T-helper 2 cell treated with Interferon-gamma antibody and Interleukin-4, amounts not matched to agents 5 μg/mL and 100 μg/mL, for 36 hours (primary cell): ENCODE results near the gene KIF26A.
A peak's percentile ranks its signal among the peaks of the same experiment; 100 is the strongest.

Source experiments
- DNase-seq: peaks from one replicate; pipeline ENCODE4 v3.0.0; 2021; ENCODE audit warnings: low spot score
- H3K27ac Mint-ChIP-seq: one replicate; pipeline ENCODE4 v1.8.0; 2021; ENCODE audit warnings: mild to moderate bottlenecking, mixed read lengths
- H3K27me3 Mint-ChIP-seq: one replicate; pipeline ENCODE4 v1.8.0; 2021; ENCODE audit warnings: low read depth, mixed read lengths
- H3K36me3 Mint-ChIP-seq: one replicate; pipeline ENCODE4 v1.8.0; 2021; ENCODE audit warnings: low read depth, mixed read lengths
- H3K4me1 Mint-ChIP-seq: one replicate; pipeline ENCODE4 v1.8.0; 2021; ENCODE audit warnings: low read depth, mixed read lengths
- H3K4me3 Mint-ChIP-seq: one replicate; pipeline ENCODE4 v1.8.0; 2022; ENCODE audit warnings: mild to moderate bottlenecking, moderate library complexity, mixed read lengths
- H3K9me3 Mint-ChIP-seq: one replicate; pipeline ENCODE4 v1.8.0; 2021; ENCODE audit warnings: mixed read lengths

KIF26A gene

DNA sequence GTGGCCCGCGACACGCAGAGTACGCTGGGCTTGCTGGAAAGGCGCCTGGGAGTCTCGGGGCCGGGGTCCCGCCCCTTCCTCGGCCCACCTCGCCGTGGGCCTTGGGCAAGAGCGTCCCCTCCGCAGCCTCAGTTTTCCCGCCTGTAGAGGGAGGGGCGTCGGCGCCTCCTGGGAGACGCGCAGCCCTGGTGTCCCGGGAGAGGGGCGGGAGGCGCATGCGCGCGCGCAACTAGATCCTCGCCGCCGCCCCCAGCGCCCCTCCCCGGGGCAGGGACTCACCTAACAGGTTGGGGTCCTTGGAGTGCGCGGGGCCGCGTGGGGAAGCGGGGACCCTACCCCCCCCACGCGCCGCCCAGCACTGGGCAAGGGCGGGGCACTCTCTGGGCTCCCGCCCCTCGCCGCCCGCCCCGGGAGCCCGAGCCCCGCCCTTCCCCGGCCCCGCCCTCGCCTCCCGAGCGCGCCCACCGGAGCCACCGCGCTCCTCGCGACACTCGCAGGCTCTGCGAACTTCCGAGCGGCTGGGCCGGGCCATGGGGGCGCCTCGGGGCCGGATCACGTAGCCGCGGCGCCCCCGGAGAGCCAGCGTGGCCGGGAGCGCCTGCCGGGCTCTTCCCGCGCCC, at the start of gene KIF26A:
KIF26A (plus strand) TSS at position 490 of the 620 bp plus-strand sequence. CDS start 136 bp downstream, outside the sequence.
- H3K4me1 Mint-ChIP-seq: peaks cover 3% of the 10 kb centered on the region
- H3K9me3 Mint-ChIP-seq: no peaks in the 10 kb centered on the region
- H3K36me3 Mint-ChIP-seq: no peaks in the 10 kb centered on the region
- no peak for DNase-seq
- no peak within 1 kb of the TSS for H3K4me3 Mint-ChIP-seq
- peaks cover 30% of the 10 kb centered on the region for H3K27me3 Mint-ChIP-seq
- H3K27ac Mint-ChIP-seq: no peak within 1 kb of the TSS

DNA sequence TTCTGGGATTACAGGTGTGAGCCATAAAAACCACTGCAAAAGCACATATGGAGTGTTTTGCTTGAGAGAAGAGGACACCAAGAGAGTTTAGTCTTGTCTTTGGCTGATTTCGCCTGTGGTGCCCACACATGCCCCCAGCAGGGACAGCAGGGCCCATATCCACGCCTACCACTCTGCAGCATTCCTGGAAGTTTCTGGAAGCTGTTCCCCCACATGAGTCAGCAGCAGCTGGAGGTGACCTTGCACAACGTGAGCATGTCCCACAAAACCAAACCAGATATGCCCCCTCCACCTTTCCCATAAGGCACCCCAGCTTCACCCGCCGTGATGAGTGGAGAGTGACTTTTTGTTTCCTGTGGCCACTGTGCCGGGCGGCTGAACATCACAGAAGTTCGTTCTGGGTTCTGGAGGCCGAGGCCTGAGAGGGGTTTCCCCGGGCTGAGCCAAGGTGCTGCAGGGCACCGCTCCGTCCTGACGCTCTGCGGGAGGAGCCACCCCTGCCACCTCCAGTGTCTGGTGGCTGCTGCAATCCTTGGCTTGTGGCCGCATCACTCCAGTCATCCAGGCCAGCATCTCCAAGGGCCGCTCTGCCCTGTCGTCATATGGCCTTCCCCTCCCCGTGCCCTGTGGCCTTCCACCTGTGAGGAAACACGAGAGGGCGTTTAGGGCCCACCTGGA, 48.2 kb upstream of the KIF26A start:
- Mint-ChIP-seq H3K27me3 (no peaks in the 10 kb centered on the region), H3K4me3 (no peak overlapping the region), H3K9me3 (no peaks in the 10 kb centered on the region), H3K4me1 (peaks cover 1% of the 10 kb centered on the region), H3K36me3 (no peaks in the 10 kb centered on the region), H3K27ac (no peak overlapping the region)
- no peak for DNase-seq

- Mint-ChIP-seq H3K4me3 (no peak overlapping the region), H3K27me3 (no peaks in the 10 kb centered on the region), H3K36me3 (no peaks in the 10 kb centered on the region), H3K9me3 (no peaks in the 10 kb centered on the region), H3K4me1 (peaks cover 1% of the 10 kb centered on the region), H3K27ac (no peak overlapping the region)
- no peak for DNase-seq
These were observed 47.1 kb upstream of the KIF26A start for GRCh38 chr14:104091061-104091926.

GRCh38 chr14:104091927-104092771, 46.2 kb upstream of the KIF26A start:
- Mint-ChIP-seq H3K27me3 (no peaks in the 10 kb centered on the region), H3K4me3 (no peak overlapping the region), H3K4me1 (peaks cover 1% of the 10 kb centered on the region), H3K36me3 (no peaks in the 10 kb centered on the region), H3K27ac (no peak overlapping the region), H3K9me3 (no peaks in the 10 kb centered on the region)
- no peak for DNase-seq

DNA sequence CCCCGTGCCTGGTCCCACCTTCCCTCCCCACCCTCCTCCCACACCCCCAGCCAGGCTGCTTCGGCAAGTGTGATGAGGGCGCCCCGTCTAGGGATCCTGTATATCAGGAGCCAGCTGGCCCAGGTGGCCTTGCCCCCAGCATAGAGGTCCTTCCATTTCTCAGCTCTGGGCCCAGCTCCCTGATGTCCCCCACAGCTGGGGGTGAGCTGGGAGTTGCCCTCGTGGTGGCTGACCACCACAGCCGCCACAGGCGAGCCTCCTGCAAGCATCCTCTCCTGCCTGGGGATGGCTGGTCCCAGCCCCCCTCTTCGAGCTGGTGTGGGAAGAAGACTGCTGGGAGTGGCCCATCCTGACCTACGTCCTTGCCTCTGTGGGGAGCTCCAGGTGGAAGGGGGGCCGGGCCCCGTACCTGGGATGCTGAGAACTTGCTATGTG, 45.4 kb upstream of the KIF26A start:
- no peak for DNase-seq
- H3K4me1 Mint-ChIP-seq: peaks cover 1% of the 10 kb centered on the region
- no peak overlapping the region for H3K4me3 Mint-ChIP-seq
- no peak overlapping the region for H3K27ac Mint-ChIP-seq
- no peaks in the 10 kb centered on the region for H3K9me3 Mint-ChIP-seq
- H3K36me3 Mint-ChIP-seq: no peaks in the 10 kb centered on the region
- H3K27me3 Mint-ChIP-seq: no peaks in the 10 kb centered on the region

DNA sequence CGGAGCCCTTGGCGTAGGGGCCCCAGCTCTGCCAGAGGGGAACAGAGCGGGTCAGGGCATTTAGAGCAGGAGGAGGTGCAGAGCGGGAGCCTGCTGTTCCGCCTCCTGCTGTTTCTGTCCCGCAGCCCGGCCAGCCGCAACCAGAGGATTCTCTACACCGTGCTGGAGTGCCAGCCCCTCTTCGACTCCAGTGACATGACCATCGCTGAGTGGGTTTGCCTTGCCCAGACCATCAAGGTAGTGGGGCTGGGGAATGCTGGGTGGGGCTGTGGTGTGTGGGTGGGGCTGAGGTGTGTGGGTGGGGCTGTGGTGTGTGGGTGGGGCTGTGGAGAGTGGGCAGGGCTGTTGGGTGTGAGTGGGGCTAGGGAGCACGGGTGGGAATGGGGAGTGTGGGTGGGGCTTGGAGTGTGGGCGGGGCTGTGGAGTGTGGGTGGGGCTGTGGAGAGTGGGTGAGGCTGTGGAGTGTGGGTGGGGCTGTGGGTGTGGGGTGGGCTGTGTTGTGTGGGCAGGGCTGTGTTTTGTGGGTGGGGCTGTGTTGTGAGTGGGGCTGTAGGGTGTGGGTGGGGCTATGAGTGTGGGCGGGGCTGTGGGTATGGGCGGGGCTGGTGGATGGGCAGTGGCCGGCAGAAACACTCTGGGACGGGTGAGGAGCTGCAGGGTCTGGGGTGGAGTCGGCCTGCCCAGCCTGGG, 44.9 kb upstream of the KIF26A start:
- no peaks in the 10 kb centered on the region for H3K27me3 Mint-ChIP-seq
- H3K4me3 Mint-ChIP-seq: no peak overlapping the region
- H3K9me3 Mint-ChIP-seq: no peaks in the 10 kb centered on the region
- H3K27ac Mint-ChIP-seq: no peak overlapping the region
- no peak for DNase-seq
- H3K36me3 Mint-ChIP-seq: no peaks in the 10 kb centered on the region
- peaks cover 1% of the 10 kb centered on the region for H3K4me1 Mint-ChIP-seq

DNA sequence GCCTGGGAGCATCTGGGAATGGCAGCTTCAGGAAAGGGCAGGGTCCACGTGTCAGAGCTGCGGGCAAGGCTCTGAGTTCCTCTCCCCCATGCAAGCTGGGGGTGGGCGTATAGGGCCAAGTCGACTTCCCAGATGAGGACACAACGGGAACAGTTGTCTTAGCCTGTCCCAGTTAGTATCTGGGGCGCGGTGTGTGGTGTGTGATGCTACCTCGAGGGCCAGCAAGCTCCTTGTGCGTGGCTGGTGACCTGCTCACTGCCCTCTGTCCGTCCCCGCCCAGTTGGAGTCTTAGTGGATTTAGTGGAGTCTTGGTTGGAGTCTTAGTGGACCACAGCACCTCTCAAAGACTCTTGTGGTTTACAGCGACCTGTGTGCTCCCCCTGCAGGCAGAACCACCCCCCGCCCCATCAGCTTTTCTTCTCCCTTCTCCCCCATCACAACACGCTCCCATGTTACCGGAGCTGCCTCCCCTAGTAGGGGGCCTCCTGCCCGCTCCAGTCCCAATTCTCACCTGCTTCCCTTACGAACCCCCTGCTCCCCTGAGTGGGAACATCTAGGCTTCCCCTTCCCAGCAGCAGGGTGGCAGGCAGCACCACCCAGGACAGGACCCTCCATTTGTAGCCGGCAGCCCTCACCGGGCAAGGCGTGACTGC, 44.2 kb upstream of the KIF26A start:
- Mint-ChIP-seq H3K4me3 (no peak overlapping the region), H3K4me1 (peaks cover 1% of the 10 kb centered on the region), H3K27me3 (no peaks in the 10 kb centered on the region), H3K36me3 (no peaks in the 10 kb centered on the region), H3K27ac (no peak overlapping the region), H3K9me3 (no peaks in the 10 kb centered on the region)
- no peak for DNase-seq

DNA sequence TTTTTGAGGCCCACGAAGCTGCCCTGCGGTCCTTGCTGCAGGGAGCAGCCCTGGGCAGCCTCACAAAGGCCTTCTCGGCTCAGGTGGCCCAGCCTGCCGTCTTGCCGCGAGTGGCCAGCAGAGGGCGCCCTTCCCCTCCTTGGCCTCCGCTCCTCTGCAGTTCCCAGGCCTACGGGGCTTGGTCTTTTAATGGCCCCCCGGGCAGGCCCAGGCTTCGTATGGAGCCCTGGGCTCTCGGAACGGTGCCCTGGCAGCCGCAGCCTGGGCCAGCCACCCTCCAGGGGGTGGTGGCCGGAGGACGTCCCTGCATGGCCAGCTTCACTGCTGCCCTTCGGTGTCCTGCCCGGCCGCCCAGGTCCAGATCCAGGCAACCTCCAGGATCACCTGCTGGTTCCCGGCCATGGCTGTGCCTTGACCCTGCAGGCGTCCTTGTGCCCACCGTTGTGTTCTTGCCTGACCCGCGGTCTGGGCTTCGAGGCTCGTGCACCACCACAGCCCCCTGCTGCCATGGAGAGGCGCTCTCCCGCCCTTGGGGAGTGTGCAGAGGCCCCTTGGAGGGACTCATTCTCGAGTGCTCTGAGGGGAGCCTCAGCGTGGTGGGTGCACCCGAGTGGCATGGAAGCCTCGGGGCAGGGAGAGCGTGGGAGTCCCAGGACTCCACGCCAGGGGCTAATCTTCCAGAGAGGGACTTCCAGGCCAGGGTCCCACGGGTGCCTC, 43.5 kb upstream of the KIF26A start:
- H3K9me3 Mint-ChIP-seq: no peaks in the 10 kb centered on the region
- H3K4me1 Mint-ChIP-seq: peaks cover 1% of the 10 kb centered on the region
- no peaks in the 10 kb centered on the region for H3K27me3 Mint-ChIP-seq
- H3K36me3 Mint-ChIP-seq: no peaks in the 10 kb centered on the region
- peak; percentile 61 for DNase-seq
- no peak overlapping the region for H3K4me3 Mint-ChIP-seq
- no peak overlapping the region for H3K27ac Mint-ChIP-seq

GRCh38 chr14:104095426-104096310, 42.7 kb upstream of the KIF26A start:
- H3K4me1 Mint-ChIP-seq: peaks cover 1% of the 10 kb centered on the region
- H3K27me3 Mint-ChIP-seq: no peaks in the 10 kb centered on the region
- H3K27ac Mint-ChIP-seq: no peak overlapping the region
- no peak overlapping the region for H3K4me3 Mint-ChIP-seq
- DNase-seq: no peak
- H3K9me3 Mint-ChIP-seq: no peaks in the 10 kb centered on the region
- H3K36me3 Mint-ChIP-seq: no peaks in the 10 kb centered on the region

GRCh38 chr14:104096318-104096717, 42.1 kb upstream of the KIF26A start:
- no peaks in the 10 kb centered on the region for H3K36me3 Mint-ChIP-seq
- H3K9me3 Mint-ChIP-seq: no peaks in the 10 kb centered on the region
- no peaks in the 10 kb centered on the region for H3K27me3 Mint-ChIP-seq
- DNase-seq: no peak
- H3K4me3 Mint-ChIP-seq: no peak overlapping the region
- peaks cover 1% of the 10 kb centered on the region for H3K4me1 Mint-ChIP-seq
- H3K27ac Mint-ChIP-seq: no peak overlapping the region

GRCh38 chr14:104096751-104097700, 41.4 kb upstream of the KIF26A start:
- Mint-ChIP-seq H3K9me3 (no peaks in the 10 kb centered on the region), H3K36me3 (no peaks in the 10 kb centered on the region), H3K27ac (no peak overlapping the region), H3K4me1 (peaks cover 1% of the 10 kb centered on the region), H3K27me3 (no peaks in the 10 kb centered on the region), H3K4me3 (no peak overlapping the region)
- DNase-seq: no peak
